Activated CD8-positive, alpha-beta memory T cell treated with anti-CD3 and anti-CD28 coated beads, Interleukin-2, amount 50 U/mL, for 1 hour (primary cell): ENCODE results near the gene SPART.
"Not testable (repeated sequence)": the region's sequence is repeated elsewhere in the genome, so short reads cannot be mapped to it uniquely, and the experiment has no call there.

ENCODE experiments used
- DNase-seq: peaks from one replicate; pipeline ENCODE4 v3.0.0-alpha.2; 2020; ENCODE audit errors: extremely low read depth

The SPART gene

DNA sequence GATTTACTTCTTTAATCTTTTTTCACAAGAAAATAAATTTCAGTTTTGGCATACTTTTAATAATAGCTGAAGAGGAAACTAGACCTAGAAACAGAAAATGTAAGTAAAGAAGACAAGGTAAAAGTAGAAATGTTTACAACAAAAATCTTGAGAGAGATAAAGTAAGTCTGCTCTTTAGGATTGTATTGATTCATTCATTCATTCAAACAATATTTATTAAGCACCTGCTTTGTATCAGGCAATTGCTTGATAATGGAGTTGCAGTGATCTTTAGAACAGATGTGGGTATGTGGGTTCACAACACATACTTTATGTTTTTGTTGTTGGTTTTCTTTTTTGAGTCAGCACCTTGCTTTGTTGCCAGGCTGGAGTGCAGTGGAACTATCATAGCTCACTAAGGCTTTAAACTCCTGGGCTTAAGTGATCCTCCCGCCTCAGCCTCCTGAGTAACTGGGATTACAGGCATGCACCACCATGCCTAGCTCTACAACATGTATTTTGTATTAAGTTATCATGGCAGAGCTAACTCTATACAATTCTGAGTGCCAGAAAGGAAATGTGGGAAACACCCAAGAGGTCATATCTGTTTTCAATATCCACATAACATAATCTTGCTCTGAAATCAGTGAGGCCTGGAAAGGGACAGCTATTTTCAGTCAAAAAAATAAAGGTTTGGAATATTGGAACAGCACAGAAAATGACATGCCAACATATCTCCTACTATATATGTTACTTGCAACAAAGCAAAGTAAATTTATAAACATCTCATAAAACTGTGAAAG lies 8.8 kb upstream of the SPART start:
- no peak for DNase-seq

- no peak for DNase-seq
Measured at GRCh38 chr13:36353001-36353400, 6.8 kb upstream of the SPART start.

DNA sequence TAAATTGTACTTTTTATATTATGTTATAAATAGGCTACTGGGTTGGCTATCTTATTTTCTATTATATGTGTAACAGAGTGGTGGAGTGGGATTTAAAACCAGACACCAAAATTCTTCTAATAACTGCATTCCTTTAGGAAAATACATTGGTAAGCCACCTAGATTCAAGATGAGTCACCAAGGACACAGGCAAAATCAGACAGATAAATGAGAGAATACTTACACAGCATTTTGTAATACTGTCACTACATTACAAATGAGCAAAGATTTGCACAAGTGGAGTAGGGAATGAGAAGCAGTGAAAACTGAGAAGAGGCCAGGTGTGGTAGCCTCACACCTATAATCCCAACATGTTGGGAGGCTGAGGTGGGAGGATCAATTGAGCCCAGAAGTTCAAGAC lies 6.2 kb upstream of the SPART start:
- no peak for DNase-seq

- no peak for DNase-seq
Measured at GRCh38 chr13:36347531-36348210, 1.5 kb upstream of the SPART start.

GRCh38 chr13:36345438-36346221 lies 564 bp downstream of the SPART start:
- DNase-seq = no peak

GRCh38 chr13:36344886-36345437 lies 1.2 kb downstream of the SPART start:
- DNase-seq = no peak

- DNase-seq = no peak
Measured at GRCh38 chr13:36344173-36344572, 2.0 kb downstream of the SPART start.

DNA sequence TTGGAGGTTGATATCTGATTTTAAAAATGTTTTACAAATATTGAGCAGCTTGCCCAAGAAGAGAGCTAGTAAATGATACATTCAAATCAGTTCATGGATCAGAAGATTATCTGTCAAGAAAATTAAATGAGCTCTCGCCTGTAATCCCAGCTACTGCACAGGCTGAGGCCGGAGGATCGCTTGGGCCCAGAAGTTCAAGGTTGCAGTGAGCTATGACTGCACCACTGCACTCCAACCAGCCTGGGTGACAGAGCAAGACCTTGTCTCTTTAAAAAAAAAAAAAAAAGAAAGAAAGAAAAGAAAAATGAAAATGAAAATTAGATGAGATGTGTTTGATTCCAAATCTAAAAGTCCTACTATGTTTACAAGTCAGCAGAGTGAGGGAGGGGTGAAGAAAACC lies 2.4 kb downstream of the SPART start:
- DNase-seq = no peak

DNA sequence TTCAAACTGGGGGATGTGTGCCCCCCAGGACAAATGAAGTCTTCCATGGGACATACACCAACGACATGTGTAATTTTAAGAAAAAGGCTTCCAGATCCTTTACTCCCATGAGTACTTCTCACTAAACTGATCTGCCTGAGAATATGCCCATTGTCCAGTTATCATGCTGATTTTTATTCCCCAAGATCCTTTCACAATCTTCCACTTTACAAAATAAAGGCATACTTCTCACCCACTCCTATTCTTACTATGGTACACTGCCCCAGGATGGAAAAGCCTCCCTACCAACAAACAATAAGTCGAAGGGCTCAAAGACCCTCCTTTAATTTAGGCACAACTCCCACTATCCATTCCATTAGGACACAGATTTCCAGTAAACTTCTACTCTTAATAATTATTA lies 3.5 kb downstream of the SPART start:
- no peak for DNase-seq

GRCh38 chr13:36341718-36342117 lies 4.5 kb downstream of the SPART start:
- DNase-seq = no peak

- no peak for DNase-seq
Measured at GRCh38 chr13:36339600-36340155, 6.5 kb downstream of the SPART start.

DNA sequence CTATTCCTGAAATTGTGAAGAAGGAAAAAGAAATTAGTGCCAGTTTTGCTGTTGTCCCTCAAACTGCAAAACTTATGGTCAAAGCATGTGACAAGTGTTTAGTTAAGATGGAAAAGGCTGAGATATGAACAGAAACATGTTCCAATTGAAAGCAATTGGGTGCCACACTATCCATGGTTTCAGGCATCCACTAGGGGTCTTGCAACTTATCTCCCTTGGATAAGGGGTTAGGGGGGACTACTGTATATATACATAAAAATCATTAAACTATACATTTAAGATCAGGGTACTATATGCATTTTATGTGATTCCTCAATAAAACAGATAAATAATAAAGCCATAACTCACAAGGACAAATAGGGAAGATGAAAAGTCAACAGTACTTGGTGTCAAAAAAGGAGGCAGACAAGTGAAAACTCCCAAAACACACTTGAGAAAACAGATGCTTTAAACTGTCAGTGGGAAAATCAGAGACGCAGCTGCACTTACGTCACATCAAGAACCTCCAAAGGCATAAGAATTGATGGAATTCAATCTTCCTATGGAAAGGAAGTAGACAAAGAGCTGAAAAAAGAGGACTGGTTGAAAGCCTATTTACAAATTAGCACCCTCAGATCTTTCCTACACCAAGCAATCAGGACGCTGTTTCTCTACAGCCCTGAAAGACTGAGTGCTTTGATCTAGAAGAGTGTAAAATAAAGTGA lies 8.1 kb downstream of the SPART start:
- no peak for DNase-seq

DNA sequence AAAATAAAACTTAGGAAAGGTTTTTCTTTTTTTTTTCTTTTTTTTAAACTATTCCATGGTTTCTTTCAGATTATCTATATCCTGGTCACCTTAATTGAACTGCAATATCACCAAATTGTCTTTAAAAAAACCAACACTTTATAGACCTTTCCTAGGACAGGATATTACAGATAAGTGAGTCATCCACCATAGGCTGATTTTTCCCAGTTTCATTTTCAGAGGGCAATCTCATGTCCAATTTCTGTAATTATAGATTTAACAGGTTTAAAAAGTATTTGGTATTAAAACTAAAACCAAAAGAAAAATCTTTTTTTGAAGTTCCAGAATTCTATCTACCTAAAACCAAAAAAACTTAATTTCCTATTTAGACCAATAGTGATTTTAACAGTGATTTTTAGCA lies 13.2 kb downstream of the SPART start:
- DNase-seq = no peak

DNA sequence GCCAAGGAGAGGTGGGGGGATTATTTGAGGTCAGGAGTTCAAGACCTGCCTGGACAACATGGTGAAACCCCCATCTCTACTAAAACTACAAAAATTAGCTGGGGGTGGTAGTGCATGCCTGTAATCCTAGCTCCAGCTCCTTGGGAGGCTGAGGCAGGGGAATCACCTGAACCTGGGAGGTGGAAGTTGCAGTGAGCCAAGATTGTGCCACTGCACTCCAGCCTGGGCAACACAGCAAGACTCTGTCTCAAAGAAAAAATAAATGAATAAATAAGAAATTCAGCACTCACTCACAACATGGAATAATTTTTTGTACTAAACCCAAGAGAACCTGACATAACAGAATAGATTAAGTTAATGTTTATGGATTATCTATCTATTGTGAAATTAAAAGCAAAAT lies 13.9 kb downstream of the SPART start:
- DNase-seq = not testable (repeated sequence)

DNA sequence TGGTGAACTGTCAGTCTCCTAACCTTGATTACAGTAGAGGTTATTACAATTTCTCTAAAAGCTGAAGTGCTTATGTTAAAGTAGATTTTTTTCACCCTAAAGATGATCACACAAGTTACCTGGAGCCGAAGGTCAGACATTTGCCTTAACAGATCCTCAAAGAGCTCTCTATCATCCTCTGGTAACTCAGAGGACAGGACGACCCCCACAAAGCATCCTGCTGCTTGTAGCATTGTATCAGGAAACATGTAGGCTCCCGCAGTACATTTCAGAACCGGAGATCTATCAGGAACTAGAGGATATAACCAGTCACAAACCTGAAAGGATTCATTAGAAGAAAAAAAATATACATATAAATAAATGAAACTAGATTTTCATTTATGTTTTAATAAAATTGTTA lies 14.9 kb downstream of the SPART start:
- no peak for DNase-seq

- DNase-seq = no peak
Measured at GRCh38 chr13:36329361-36329760, 16.8 kb downstream of the SPART start.

GRCh38 chr13:36328821-36329220 lies 17.4 kb downstream of the SPART start:
- DNase-seq = no peak

GRCh38 chr13:36325912-36326311 lies 20.3 kb downstream of the SPART start:
- no peak for DNase-seq

DNA sequence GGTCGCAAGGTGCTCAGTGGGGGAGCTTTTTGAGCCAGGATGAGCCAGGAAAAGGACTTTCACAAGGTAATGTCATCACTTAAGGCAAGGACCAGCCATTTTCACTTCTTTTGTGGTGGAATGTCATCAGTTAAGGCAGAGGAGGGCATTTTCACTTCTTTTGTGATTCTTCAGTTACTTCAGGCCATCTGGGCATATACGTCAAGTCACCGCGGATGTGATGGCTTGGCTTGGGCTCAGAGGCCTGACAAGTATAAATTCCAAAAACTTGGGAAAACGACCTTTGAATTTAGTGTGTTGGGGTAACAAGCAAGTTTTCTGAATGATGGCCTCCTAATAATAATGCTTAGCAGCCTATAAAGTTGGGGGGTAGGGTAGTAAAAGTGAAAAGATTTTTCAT lies 21.3 kb downstream of the SPART start:
- DNase-seq = not testable (repeated sequence)

DNA sequence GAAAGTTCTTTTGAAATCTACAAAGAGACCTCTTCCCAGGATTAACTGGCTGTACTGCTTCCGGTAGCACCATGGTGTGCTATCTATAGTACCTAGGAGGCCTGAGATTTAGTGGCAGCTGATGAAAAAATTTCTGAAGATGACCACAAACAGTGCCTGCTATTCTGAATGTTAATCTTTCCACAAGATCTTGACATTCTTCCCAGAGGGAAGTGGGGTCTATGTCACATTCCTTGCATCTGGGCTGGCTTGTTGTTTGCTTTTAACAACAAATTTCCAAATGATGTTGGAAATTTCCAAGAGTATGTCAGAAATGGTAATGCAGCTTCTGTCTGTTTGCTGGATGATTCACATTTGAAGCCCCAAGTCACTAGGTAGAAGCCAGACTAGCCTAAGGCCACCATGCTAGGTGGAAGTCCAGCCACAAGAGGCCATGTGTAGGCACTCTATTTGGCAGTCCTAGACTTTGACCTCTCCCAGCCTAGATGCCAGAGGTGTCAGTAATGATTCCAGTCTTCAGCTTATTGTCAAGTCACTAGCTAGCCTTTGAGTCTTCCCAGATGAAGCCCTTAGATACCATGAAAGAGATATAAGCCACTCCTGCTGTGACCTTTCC lies 22.1 kb downstream of the SPART start:
- no peak for DNase-seq

DNA sequence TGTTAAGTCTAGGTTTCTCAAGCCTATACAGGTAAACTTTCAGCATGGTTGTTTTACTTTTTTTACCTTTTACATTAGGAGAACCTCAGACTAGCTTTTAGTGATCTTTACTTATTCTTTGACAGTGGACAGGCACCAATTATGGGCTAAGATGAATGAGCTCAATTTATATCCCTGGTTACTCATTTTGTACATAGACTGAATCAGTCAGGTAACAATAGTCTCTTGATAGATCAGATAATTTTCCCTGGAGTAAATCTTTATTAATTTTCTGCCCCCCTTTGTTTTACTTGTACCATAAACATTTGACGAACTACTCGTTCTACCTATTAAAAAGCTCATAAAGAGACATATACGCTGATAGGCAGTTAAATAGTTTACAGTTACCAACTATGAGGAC lies 22.8 kb downstream of the SPART start:
- no peak for DNase-seq
